DND-41 (cell line): ENCODE data around the gene MACROD2.

Experiments used
- CTCF ChIP-seq: IDR thresholded peaks from 2 replicates; pipeline ENCODE4 v1.5.1; 2012; ENCODE audit warnings: borderline replicate concordance, low read length, moderate library complexity, mild to moderate bottlenecking; ENCODE audit not compliant: poor library complexity, severe bottlenecking; ENCODE audit errors: extremely low read depth
- EZH2 ChIP-seq: IDR thresholded peaks from 3 replicates; pipeline ENCODE4 v1.6.1; 2012; ENCODE audit warnings: borderline replicate concordance, low read depth, mild to moderate bottlenecking, moderate library complexity, low read length, inconsistent platforms; ENCODE audit not compliant: severe bottlenecking

- TF ChIP-seq CTCF (no peak), EZH2 (no peak)
Measured at GRCh38 chr20:15561070-15561569, 1565.8 kb downstream of the MACROD2 start.
